ENCODE measurements around the gene HAUS3. TPM values are rescaled to one million over a fixed set of nuclear protein-coding genes. Genes with fewer than 3 reads are reported as not detected.

HAUS3 gene
- total RNA-seq, 4 donors from 2014 or later = 7.4 to 29.9 (median 14.2) TPM

DNA sequence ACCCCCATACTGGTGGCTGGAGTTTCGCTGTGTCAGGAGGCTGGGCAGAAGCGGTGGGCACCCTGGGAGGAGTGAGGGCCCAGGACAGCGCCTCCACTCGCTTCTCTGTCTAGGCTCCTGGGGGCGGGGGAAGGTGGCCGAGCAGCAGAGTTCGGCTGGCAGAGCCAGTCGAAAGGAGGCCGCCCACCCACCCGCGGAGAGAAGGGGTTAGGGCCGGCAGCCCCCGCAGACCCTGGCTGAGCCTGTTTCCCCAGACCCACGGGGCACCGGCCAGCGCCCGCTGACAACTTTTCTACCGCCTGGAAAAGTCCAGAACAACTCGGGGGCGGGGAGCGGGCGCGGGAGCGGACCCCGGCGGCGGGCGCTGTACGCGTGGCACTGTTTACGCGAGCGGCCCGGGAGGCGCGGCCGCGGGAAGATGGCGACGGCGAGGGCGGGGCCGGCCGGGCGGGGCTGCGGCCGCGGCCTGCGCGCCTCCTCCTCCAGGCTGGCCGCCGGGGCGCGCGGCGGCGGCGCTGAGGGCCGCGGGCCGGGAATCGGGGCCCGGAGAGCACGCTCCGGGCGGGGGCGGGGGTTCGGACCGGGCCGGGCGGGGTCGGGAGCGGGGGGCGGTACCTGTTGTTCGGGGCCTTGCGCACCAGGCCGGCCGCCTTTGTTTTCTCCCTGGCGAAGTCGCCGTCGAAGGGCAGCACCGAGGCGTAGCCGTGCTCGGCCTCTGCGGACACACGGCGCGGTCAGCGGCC, 19.4 kb upstream of the HAUS3 start:
- Histone ChIP-seq H3K4me3 (peak overlapping the region; percentile 85 to 91), H3K27ac (peak overlapping the region; percentile 89 to 93), H3K27me3 (no peaks in the 10 kb centered on the region), H3K9me3 (no peaks in the 10 kb centered on the region), H3K4me1 (peaks cover 4 to 45% of the 10 kb centered on the region in 2 donors), H3K36me3 (no peaks in the 10 kb centered on the region)
- peak; percentile 42 to 51 for DNase-seq
- intact Hi-C loops (cut with DNase I; ENCODE audit: low total_unique reads) = loop anchor here (10.0 kb wide), 1 partner anchor 144 kb away; no protein-coding TSS in a partner anchor
- TF ChIP-seq CTCF (IDR thresholded peaks at IDR 0.05) (no peak), POLR2A (IDR thresholded peaks at IDR 0.05) (no peak)

- intact Hi-C loops (cut with DNase I; ENCODE audit: low total_unique reads) = loop anchor here (10.0 kb wide), 1 partner anchor 144 kb away; no protein-coding TSS in a partner anchor
- Histone ChIP-seq H3K27ac (peak overlapping the region; percentile 89 to 93), H3K4me1 (peaks cover 9 to 45% of the 10 kb centered on the region in 2 donors), H3K36me3 (no peaks in the 10 kb centered on the region), H3K4me3 (peak overlapping the region; percentile 85 to 91), H3K27me3 (no peaks in the 10 kb centered on the region), H3K9me3 (no peaks in the 10 kb centered on the region)
- TF ChIP-seq POLR2A (IDR thresholded peaks at IDR 0.05) (no peak), CTCF (IDR thresholded peaks at IDR 0.05) (no peak)
- DNase-seq = peak; percentile 18 to 23
Observed at GRCh38 chr4:2260344-2261109, 18.6 kb upstream of the HAUS3 start.

DNA sequence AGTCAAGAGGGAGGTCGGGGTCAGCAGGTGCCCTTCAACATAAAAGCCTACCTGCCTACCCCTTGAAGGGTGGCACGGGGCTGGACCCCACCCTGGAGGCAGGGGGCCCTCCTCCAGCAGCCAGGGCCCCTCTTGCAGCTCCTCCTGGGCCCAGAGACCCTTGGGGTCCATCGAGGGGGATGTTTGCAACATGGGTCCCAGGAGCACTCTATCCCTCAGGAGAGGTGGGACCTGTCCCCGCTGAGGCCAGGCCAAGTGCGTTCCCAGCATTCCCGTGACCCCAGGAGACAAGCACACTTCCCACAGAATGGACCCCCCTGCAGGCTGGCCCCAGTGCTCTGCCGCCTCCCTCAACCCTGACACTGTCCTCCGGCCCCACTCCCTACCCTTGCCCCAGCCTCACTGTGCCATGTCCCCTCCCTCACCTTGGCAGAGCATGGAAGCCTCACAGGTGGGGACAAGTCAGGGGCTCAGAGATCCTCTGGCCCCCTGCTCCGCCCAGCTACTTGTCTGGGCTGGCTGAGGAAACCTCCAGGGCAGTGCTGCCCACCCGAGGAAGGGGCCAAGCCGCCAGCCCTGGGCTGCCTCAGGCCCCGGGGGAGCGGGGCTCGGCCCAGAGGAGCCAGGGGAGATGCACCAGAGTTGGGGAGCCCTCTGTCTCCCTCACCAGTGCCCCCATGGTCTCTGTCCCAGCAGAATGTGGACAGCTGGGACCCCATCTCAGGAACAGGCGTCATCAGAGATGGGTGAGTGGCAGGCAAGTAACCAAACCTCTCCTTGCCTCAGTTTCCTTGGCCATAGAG, 17.8 kb upstream of the HAUS3 start:
- TF ChIP-seq CTCF (IDR thresholded peaks at IDR 0.05) (no peak), POLR2A (IDR thresholded peaks at IDR 0.05) (no peak)
- Histone ChIP-seq H3K4me3 (peak overlapping the region in 1 of 2 donors; percentile 91), H3K27ac (peak overlapping the region; percentile 89 to 93), H3K36me3 (no peaks in the 10 kb centered on the region), H3K27me3 (no peaks in the 10 kb centered on the region), H3K4me1 (peaks cover 9 to 45% of the 10 kb centered on the region in 2 donors), H3K9me3 (no peaks in the 10 kb centered on the region)
- DNase-seq = peak; percentile 15 to 16
- intact Hi-C loops (cut with DNase I; ENCODE audit: low total_unique reads) = loop anchor here (10.0 kb wide), 1 partner anchor 145 kb away; no protein-coding TSS in a partner anchor

DNA sequence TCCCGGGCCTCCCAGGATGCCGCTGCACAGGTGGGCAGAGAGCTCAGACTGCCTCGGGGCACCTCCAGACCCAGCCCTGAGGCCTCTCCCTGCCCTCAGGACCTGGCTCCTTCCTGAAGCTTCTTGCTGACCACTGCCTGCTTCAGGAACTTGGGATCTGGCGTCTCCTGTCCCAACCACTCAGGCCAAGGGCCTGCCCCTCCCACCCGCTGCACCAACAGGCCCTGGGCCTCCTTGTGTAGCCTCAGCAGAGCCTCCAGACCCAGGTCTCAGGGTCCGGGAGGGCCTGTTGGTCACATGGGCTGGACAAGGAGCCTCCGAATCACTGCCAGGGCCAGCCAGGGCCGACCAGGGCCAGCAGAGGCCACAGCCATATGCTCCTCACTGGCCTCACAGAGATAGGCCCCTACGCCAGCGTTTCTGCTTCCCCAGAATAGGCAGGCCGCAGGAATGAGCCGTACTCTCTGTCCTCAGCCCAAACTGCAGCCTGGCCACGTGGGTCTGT, 17.2 kb upstream of the HAUS3 start:
- intact Hi-C loops (cut with DNase I; ENCODE audit: low total_unique reads) = no loop called here
- Histone ChIP-seq H3K9me3 (no peaks in the 10 kb centered on the region), H3K27ac (peak overlapping the region; percentile 89 to 93), H3K36me3 (no peaks in the 10 kb centered on the region), H3K27me3 (no peaks in the 10 kb centered on the region), H3K4me3 (no peak overlapping the region), H3K4me1 (peaks cover 9 to 45% of the 10 kb centered on the region in 2 donors)
- TF ChIP-seq POLR2A (IDR thresholded peaks at IDR 0.05) (no peak), CTCF (IDR thresholded peaks at IDR 0.05) (no peak)
- DNase-seq = peak; percentile 18 to 32

All from uterus (tissue), 4 donors.